Stimulated activated CD8-positive, alpha-beta memory T cell treated with anti-CD3 and anti-CD28 coated beads, Interleukin-4, amount 100 ng/mL, for 48 hours (primary cell): ENCODE data around the gene EIF4E1B.

Experiments used
- DNase-seq: peaks from one replicate; pipeline ENCODE4 v3.0.0-alpha.2; 2020

Gene EIF4E1B

DNA sequence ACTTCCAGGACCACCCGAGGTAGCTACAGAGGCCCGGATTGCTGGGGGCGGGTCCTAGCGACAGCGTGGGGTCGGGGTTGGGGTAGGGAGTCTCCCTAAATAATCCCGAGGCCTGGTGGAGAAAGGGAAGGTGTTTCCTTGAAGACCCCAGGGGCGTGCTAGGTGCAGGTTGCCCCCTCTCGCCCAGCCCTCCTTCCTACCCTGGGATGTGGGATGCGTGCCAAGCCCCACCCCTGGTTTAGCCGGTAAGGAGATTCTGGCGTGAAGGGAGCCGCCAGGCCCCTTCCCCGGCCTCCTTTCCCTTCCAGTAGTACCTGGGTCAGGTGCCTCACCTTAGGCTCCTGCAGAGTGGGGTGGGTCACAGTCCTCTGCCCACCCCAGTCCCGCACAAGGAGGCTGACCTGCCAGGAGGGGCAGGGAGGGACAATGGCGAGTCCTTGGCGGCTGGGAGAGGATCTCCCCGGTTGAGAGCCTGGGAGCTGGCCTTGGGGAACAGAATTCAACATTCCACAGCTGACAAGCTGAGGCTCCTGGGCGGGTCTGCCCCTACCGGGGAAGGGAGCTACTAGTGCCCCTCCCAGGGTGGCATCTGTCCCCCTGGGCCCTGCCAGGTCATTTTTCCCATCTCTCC is 17.5 kb downstream of the EIF4E1B start:
- DNase-seq, result no peak

DNA sequence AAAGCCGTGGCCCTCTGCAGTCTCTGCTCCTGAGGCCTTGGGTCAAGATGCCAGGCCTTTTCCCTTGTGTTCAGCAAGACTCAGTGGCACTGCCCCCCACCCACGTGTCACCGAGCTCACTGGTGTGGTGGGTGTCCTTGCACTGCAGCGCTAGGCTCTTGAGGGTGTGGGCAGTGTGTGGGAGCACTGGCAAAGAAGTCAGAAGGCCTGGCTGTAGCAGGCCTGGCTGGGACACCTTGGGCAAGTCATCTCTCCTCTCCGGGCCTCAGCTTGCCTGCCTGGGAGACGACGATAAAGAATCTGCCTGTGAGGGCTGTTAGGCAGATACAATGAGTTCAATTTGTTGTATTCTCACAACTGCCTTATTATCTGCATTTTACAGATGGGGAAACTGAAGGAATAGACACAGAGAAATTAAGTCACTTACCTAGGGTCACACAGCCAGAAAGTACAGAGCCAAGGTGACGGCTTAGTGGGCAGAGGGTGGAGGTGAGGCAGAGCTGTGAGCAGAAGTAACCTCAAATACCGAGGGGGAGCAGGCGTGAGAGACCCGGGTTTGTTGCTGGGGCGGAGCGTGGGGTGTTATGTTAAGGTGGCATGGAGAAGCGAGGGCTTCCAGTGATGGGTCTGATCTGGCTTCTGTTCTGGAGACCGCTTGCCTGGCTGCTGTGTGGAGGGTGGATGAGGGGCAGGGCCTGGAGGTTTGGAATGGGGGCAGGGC is 18.2 kb downstream of the EIF4E1B start:
- DNase-seq, result peak; percentile 47

GRCh38 chr5:176650354-176650884 is 19.9 kb downstream of the EIF4E1B start:
- no peak for DNase-seq

DNA sequence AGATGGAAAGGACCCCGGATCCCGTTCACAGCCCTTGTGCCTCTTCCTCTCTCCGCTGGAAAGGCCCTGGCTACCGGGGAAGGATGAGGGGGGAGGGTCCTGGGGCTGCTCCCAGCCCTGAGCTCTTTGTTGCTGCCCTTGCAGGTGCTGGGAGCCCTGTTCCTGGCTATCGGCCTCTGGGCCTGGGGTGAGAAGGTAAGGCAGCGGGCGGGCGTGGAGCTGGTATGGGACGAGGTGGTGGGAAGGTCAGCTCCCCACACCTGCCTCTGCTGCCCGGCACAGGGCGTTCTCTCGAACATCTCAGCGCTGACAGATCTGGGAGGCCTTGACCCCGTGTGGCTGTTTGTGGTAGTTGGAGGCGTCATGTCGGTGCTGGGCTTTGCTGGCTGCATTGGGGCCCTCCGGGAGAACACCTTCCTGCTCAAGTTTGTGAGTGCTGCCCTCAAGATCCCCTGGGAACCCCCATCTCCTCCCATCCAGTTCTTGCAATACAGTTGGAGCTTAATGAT is 21.1 kb downstream of the EIF4E1B start:
- no peak for DNase-seq

DNA sequence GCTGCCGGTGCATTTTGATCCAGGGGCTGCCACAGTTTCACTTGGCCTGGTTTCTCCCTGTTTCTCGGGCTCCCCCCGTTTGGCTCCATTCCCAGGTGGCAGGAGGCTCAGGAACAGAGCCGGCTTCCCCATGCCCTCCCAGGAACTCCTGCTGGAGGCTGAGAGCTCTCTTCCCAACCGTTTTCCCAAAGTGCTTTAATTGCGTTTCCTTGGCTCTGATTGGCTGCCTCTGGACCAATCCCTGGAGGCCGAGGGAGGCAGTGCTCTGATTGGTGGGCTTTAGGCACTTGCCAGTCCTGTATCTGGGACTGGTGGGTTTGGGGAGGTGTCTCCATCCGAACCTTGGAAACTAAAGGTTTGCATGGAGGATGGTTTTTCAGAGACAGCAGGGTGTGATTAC is 21.7 kb downstream of the EIF4E1B start:
- no peak for DNase-seq

GRCh38 chr5:176653401-176654385 is 23.2 kb downstream of the EIF4E1B start:
- DNase-seq, result peak; percentile 86

GRCh38 chr5:176654856-176655255 is 24.4 kb downstream of the EIF4E1B start:
- DNase-seq, result no peak

DNA sequence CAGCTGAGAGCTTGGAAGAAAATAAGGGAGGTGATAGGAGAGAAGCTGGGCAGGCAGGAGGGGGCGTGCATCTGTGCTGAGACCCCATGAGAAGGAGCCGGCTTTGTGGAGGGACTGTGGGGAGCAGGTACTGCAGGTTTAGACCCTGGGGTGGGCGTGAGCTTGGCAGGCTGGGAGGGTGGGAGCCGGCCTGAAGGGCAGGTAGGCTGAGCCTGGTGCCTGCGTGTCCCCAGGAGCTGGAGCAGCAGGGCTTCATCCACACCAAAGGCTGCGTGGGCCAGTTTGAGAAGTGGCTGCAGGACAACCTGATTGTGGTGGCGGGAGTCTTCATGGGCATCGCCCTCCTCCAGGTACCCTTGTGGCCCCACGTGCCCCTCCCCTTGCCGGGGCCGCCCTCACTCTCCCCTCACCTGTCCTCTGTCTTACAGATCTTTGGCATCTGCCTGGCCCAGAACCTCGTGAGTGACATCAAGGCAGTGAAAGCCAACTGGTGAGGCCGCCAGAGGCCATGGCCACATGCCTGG is 26.1 kb downstream of the EIF4E1B start:
- no peak for DNase-seq

GRCh38 chr5:176658007-176658599 is 27.6 kb downstream of the EIF4E1B start:
- DNase-seq, result peak; percentile 80

GRCh38 chr5:176658817-176659511 is 28.5 kb downstream of the EIF4E1B start:
- no peak for DNase-seq

- DNase-seq, result no peak
Measured at GRCh38 chr5:176659512-176659839, 29.0 kb downstream of the EIF4E1B start.

GRCh38 chr5:176659860-176660461 is 29.5 kb downstream of the EIF4E1B start:
- no peak for DNase-seq

DNA sequence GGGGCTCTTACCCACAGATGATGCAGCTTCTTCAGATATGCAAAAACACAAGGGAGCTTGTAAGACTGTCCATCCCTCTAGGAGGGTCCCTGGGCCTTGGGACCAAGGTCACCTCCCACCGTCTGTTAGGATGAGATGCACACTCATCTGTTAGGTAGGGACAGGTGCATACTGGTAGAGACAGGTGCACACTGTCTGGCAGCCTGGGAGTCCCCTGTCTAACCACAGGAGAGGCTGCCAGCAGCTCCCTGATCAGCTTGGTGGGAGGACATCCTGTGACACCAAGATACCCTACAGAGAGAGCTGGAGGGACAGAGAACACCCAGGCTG is 30.0 kb downstream of the EIF4E1B start:
- DNase-seq, result no peak

GRCh38 chr5:176660860-176661641 is 30.6 kb downstream of the EIF4E1B start:
- peak; percentile 89 for DNase-seq

DNA sequence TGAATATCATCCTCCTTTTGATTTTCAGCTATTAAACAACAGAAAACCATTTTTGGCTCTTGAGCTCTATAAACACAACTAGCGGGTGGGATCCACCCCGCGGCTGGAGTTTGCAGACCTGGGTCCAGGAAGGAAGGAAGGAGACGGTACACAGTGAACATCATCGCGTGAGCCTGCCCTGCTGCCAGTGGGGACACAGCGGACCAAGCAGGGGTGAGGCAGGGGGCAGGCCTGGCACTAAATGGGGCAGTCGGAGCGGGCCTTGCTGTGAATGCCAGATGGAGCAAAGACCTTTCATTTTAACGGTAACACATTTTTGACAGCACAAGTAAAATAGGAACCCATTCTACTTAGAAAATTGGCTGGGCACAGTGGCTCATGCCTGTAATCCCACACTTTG is 31.2 kb downstream of the EIF4E1B start:
- DNase-seq, result no peak

- DNase-seq, result no peak
Measured at GRCh38 chr5:176662371-176663333, 32.2 kb downstream of the EIF4E1B start.

GRCh38 chr5:176663566-176663965 is 33.1 kb downstream of the EIF4E1B start:
- DNase-seq, result no peak

DNA sequence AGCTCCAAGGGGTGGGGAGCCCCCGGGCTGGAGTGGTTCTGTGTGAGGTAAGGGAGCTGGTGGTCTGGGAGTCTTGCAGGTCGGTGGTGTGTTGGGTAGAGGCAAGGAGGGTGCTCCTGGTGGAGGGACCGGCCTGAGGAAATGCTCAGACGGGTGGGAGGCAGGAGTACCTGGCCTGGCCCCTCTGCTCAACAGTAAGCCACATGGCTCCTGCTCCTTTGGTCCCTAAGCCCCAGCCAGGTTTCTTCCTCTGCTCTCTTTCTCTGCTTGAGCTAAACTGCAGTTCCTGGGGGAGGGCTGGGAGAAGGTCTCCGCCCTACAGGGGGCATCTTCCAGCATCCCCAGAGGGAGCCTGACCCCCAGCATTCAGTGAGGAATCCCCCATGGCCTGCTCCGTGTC is 34.0 kb downstream of the EIF4E1B start:
- DNase-seq, result no peak

GRCh38 chr5:176664886-176665285 is 34.4 kb downstream of the EIF4E1B start:
- DNase-seq, result no peak
